Measurements from ENCODE around the gene ANO8.

DNA sequence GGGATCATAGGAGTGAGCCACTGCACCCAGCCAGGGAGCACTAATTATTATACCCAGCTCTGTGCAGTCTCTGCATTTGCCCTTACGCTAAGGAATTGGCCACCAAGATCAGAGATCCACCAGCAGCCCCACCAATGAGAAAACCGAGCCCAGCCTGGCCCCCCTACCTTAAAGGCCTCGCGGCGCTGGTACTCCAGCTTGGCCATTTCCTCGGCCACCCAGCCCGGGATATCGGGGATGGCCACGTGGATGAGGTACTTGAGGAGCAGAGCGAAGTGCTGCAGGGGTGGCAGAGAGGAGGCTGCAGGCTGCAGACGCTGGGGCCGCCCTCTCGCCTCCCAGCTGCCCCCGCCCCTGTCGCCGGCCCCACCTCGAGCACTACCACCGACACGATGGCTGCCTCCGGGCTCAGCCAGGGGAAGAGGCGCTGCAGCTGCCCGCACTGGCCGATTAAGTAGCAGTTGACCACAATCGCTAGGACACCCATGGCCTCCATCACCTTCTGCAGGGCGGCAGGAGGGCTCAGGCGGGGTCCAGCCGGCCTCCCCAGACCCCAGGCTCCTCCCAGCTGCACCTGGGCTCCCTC lies 7.5 kb downstream of the ANO8 start:
- no peak for TF ChIP-seq EZH2 (optimal IDR thresholded peaks at IDR 0.05; ENCODE audit: low read depth, low read length)
- TF ChIP-seq, protein P1, sequence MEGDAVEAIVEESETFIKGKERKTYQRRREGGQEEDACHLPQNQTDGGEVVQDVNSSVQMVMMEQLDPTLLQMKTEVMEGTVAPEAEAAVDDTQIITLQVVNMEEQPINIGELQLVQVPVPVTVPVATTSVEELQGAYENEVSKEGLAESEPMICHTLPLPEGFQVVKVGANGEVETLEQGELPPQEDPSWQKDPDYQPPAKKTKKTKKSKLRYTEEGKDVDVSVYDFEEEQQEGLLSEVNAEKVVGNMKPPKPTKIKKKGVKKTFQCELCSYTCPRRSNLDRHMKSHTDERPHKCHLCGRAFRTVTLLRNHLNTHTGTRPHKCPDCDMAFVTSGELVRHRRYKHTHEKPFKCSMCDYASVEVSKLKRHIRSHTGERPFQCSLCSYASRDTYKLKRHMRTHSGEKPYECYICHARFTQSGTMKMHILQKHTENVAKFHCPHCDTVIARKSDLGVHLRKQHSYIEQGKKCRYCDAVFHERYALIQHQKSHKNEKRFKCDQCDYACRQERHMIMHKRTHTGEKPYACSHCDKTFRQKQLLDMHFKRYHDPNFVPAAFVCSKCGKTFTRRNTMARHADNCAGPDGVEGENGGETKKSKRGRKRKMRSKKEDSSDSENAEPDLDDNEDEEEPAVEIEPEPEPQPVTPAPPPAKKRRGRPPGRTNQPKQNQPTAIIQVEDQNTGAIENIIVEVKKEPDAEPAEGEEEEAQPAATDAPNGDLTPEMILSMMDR (IDR thresholded peaks at IDR 0.05; ENCODE audit: low read length) = no peak
- no peak for TF ChIP-seq EZH2phosphoT487 (IDR thresholded peaks at IDR 0.05; ENCODE audit: low read length)
